HL-60 (cell line): ENCODE results near the gene GABRB1.

Source experiments
- DNase-seq, 2 experiments: peaks; one replicate each; pipeline ENCODE4 v3.0.0-alpha.2; 2010 to 2020; ENCODE audit warnings: low read depth in 1 of 2, low spot score in 1 of 2
- H3K27ac ChIP-seq: fragments of 250-450 bp; sonication (Bioruptor Pico); replicated peaks from 2 replicates; pipeline ENCODE4 v1.5.1; 2020; ENCODE audit warnings: mild to moderate bottlenecking, moderate library complexity
- H3K27me3 ChIP-seq: fragments of 250-450 bp; sonication (Bioruptor Pico); 2 replicates; pipeline ENCODE4 v1.5.1; 2021; ENCODE audit warnings: mild to moderate bottlenecking, moderate library complexity; ENCODE audit not compliant: insufficient read depth, poor library complexity, severe bottlenecking
- H3K4me3 ChIP-seq: replicated peaks from 2 replicates; pipeline ENCODE4 v1.5.1; 2011; ENCODE audit warnings: mild to moderate bottlenecking, control low read depth, low read length; ENCODE audit not compliant: insufficient read depth
- CTCF ChIP-seq: IDR thresholded peaks from one replicate; pipeline ENCODE4 v1.5.1; 2011; ENCODE audit warnings: low read length, control low read depth, inconsistent platforms; ENCODE audit not compliant: insufficient read depth
- GABPA ChIP-seq: IDR thresholded peaks from 2 replicates; pipeline ENCODE4 v1.6.1; 2012; ENCODE audit warnings: low read depth
- POLR2AphosphoS5 ChIP-seq: IDR thresholded peaks from 2 replicates; pipeline ENCODE4 v1.6.1; 2012; ENCODE audit warnings: low read depth
- REST ChIP-seq: IDR thresholded peaks from 2 replicates; pipeline ENCODE4 v1.6.1; 2012; ENCODE audit warnings: low read depth; ENCODE audit not compliant: insufficient replicate concordance
- SPI1 ChIP-seq: IDR thresholded peaks from 2 replicates; pipeline ENCODE4 v1.6.1; 2012; ENCODE audit warnings: low read depth, mild to moderate bottlenecking, borderline replicate concordance

GABRB1 gene

GRCh38 chr4:47017494-47017893, 13.9 kb upstream of the GABRB1 start:
- no peak for DNase-seq
- TF ChIP-seq REST (no peak), GABPA (no peak), POLR2AphosphoS5 (no peak), SPI1 (no peak), CTCF (no peak)
- no peak overlapping the region for H3K4me3 ChIP-seq
- H3K27me3 ChIP-seq: no peaks in the 10 kb centered on the region
- no peak overlapping the region for H3K27ac ChIP-seq

- H3K4me3 ChIP-seq: peak overlapping the region; percentile 49
- H3K27ac ChIP-seq: no peak overlapping the region
- peak in 1 of 2 experiments; percentile 32 for DNase-seq
- TF ChIP-seq POLR2AphosphoS5 (no peak), CTCF (no peak), GABPA (no peak), SPI1 (no peak), REST (no peak)
- H3K27me3 ChIP-seq: peaks cover 3% of the 10 kb centered on the region
Observed at GRCh38 chr4:47031751-47032404, 511 bp downstream of the GABRB1 start.

- Histone ChIP-seq H3K27ac (no peak overlapping the region), H3K27me3 (peaks cover 3% of the 10 kb centered on the region), H3K4me3 (peak overlapping the region; percentile 49)
- peak; percentile 87 for TF ChIP-seq CTCF
- TF ChIP-seq SPI1: no peak
- peak; percentile 18 to 59 for DNase-seq
Observed at GRCh38 chr4:47032405-47033106, 1.2 kb downstream of the GABRB1 start.
